Prostate gland (tissue), 2 donors: ENCODE measurements around the gene PSMC2.

ENCODE experiments used
- POLR2A ChIP-seq: fragments of 450-650 bp; IDR thresholded peaks from one replicate; pipeline ENCODE4 v1.6.1; 2016; ENCODE audit warnings: antibody characterized with exemption, mild to moderate bottlenecking
- TF ChIP-seq, protein P1 (sequence below), 4 experiments: fragments of 200-600 bp in 2 of 4; fragments of 450-650 bp in 2 of 4; sonication (generic) in 2 of 4; IDR thresholded peaks; 1 replicate in 3 of 4; 2 replicates in 1 of 4; pipeline ENCODE4 v1.5.1; 2016 to 2019; ENCODE audit warnings: antibody characterized with exemption in 4 of 4, mild to moderate bottlenecking in 2 of 4, moderate library complexity in 2 of 4

DNA sequence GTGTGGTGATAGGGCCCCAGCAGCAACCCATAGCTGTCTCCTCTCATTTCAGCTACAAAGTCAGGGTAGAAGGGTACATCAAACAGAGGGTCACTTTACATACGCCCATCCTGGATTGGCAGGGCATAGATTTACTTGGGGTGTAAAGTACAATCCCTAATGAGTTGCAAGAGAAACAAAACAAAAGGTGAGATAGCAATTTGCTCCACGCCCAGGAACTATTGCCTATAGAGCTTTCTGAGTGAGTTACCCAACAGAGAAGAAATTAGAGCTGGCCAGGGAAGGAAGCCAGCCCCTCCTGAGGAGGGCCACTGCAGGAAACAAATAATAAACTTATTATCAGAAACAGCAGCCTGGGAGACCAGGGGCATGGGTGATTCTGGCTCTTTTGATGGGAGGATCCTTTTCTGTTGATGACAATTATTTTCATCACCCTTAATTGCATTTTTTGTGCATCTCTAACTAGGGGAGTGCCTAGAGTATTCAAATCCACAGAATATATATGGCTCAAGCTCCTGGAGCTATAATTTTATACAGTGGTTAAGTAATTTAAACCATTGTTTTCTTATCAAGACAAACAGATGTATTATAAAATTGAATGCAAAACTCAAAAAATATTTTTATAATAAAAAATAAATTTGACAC is 51.2 kb downstream of the PSMC2 start:
- TF ChIP-seq, protein P1, sequence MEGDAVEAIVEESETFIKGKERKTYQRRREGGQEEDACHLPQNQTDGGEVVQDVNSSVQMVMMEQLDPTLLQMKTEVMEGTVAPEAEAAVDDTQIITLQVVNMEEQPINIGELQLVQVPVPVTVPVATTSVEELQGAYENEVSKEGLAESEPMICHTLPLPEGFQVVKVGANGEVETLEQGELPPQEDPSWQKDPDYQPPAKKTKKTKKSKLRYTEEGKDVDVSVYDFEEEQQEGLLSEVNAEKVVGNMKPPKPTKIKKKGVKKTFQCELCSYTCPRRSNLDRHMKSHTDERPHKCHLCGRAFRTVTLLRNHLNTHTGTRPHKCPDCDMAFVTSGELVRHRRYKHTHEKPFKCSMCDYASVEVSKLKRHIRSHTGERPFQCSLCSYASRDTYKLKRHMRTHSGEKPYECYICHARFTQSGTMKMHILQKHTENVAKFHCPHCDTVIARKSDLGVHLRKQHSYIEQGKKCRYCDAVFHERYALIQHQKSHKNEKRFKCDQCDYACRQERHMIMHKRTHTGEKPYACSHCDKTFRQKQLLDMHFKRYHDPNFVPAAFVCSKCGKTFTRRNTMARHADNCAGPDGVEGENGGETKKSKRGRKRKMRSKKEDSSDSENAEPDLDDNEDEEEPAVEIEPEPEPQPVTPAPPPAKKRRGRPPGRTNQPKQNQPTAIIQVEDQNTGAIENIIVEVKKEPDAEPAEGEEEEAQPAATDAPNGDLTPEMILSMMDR (IDR thresholded peaks at IDR 0.05) = no peak
- no peak for TF ChIP-seq POLR2A
